Left renal cortex interstitium (tissue), 4 donors: Measurements from ENCODE around the gene DPP10. TPM values are rescaled to one million over a fixed set of nuclear protein-coding genes. Genes with fewer than 3 reads are reported as not detected.
A peak's percentile ranks its signal among the peaks of the same experiment; 100 is the strongest.
"Not testable (repeated sequence)": the region's sequence is repeated elsewhere in the genome, so short reads cannot be mapped to it uniquely, and the experiment has no call there.

ENCODE experiments used
- DNase-seq, 4 donors: peaks; one replicate each; pipeline ENCODE4 v3.0.0-alpha.2; 2013; ENCODE audit warnings: low read depth in 4 of 4, low spot score in 2 of 4, missing footprints in 1 of 4
- polyA plus RNA-seq, 4 donors: library from polyadenylated mRNA; unstranded; fragments of 120-200 nt; gene quantifications; one replicate each; pipeline ENCODE4 v1.2.1, GENCODE V29; 2013; ENCODE audit not compliant: insufficient read length in 4 of 4

The DPP10 gene
- polyA plus RNA-seq, 4 donors: 12.0 to 14.9 (median 13.1) TPM

DNA sequence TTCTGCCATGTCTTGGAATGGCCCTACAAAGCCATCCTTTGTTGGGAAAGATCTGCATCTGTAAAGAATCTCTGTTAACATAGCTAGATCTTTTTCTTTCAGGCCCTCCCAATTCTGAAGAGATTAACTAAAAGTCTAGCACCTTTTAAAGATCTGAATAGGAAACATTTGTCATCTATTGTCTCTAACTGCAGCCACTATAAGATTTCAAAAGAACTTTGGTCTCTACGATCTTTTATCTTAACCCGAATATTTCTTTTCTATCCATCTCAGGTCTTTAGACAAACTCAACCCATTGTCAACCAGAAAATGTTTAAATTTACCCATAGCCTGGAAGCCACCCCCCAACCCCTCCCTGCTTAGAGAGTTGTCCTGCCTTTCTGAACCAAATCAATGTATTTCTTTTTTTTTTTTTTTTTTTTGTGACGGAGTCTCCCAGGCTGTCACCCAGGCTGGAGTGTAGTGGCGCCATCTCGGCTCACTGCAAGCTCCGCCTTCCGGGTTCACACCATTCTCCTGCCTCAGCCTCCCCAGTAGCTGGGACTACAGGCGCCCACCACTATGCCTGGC is 643.7 kb downstream of the DPP10 start:
- not testable (repeated sequence) for DNase-seq

DNA sequence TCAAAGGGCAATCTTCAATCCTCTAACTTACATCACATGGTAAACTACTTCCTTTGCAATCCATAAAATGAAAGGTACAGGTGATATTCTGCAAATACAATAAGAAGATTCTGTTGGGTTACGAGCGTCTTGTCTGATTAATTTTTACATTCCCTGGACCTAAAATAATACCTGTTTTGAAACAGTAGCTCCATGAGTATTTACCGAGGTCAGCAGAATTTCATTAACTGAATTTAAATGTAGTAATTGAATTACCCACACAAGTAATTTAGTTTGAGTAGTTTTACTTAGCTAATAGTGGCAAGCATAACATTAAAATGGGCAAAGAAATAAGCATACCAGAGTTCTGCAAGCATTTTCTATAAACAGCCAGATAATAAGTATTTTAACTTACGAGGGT is 652.0 kb downstream of the DPP10 start:
- DNase-seq: no peak

DNA sequence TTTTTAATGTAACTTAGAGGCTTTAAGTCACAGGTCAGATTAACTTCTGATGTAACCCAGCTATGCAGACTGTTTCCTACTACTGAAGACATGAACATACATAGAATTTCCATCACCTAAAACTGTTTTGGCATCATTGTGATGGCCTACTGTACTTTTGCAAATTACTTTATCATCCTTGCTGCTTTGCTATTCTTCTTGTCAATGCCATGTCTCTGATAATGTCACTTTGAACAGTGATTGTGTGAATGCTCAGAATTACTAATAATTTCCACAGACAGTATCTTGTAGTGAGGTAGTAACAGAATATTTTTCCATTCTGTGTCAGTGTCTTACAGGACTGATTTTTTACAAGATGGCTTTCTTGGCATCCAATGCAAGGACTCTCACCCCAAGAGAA is 663.5 kb downstream of the DPP10 start:
- DNase-seq: no peak

DNA sequence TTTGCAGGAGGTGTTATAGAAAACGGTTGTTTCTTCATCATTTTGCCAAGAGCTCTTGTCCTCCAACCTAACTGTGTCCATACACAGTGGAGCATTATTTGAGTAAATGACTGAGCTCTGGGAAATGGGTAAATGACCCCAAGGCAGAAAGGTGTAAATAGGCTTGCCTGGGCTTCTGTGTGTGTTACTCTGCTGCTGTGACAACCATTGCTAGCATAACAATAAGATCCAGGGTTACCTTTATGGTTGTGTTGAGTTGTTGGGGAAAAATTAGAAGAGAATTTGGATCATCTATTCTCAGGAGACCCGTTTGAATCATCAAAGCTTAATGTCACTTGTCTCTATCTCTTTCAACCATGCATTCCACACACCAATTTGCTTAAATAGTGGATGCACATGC is 672.7 kb downstream of the DPP10 start:
- DNase-seq: no peak

DNA sequence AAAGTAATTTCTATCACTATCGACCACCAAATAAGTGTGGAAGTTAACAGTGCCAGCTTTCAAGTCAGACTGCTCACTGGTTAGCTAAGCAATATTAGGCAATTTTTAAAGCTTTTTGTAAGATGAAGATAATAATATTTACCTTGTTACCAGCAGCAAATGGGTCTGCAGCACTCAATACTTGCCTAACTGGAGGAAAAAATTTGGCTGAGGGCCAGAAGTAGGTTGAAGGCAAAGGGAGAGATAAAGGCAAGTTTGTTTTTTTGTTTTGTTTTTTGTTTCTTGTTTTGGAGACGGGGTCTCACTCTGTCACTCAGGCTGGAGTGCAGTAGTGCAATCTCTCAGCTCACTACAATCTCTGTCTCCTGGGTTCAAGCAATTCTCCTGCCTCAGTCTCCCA is 675.9 kb downstream of the DPP10 start:
- DNase-seq: no peak

DNA sequence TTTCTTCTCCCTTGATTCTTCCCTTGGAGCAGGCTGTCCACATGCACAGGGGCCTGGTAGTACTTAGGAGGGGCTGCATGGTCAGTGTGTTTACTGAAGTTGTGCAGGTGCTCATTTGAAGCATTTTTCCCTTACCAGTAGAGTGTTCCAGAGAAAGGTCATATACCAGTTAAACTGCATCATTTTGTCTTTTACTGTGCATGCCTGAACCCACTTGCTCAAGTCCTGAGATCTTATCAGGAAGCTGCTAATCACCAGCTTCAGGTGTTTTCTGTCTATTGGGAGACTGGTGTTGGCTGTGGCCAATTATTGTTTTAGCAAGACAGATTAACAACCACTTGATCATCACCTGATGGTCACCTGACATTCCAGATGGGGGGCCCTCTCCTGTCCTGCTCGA is 676.6 kb downstream of the DPP10 start:
- DNase-seq: no peak

DNA sequence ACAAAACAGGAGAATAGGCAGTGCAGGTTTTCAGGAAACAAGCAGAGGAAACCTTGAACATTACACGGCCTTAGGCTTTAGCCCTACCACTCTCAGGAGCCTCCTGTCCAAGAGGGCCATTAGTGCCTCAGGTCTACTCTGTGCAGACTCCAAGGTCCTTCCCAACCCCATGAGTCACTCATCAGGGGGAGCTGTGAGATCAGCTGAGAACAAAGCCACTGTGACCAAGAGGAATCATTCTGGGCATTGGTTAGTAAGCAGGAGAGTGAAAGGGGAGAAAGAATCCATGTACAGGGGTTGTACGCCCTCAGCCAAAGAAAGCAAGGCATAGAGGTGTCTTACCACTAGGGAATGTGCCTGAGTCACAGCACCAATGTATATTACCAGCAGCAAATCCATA is 680.3 kb downstream of the DPP10 start:
- no peak for DNase-seq

DNA sequence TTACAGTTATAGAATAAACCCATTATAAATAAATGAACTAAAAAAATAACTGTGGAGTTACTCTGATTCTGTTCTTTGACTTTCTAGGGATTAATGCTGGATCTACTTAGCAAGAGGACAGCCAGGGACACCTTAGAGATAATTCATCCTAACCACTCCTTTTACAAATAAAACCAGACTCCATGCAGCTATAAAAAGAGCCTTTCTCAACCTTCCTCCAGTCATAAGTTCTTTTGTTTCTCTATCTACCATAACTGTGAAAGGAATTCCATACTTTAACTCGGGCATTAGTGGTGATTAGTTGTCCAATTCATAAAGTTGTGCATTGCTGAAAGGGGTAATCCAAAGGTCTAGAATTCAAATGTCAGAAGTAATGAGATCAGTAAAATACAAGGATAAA is 682.4 kb downstream of the DPP10 start:
- DNase-seq: no peak

DNA sequence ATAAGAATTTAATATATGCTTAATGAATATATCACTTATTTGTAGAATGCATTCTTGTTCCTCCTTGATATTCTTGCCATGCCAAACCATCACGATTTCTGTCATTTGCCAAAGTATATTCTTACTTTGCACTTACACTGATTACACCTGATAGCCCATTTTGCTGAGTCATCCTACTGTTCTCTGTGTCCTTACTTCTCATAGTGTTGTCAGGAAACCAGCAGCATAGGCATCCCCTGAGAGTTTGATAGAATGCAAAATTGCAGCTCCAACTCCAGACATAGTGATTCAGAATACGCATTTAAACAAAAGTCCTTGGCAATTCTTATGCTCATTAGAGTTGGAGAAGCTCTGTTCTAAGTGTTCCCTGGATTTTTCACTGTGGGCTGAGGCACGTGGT is 687.1 kb downstream of the DPP10 start:
- no peak for DNase-seq

DNA sequence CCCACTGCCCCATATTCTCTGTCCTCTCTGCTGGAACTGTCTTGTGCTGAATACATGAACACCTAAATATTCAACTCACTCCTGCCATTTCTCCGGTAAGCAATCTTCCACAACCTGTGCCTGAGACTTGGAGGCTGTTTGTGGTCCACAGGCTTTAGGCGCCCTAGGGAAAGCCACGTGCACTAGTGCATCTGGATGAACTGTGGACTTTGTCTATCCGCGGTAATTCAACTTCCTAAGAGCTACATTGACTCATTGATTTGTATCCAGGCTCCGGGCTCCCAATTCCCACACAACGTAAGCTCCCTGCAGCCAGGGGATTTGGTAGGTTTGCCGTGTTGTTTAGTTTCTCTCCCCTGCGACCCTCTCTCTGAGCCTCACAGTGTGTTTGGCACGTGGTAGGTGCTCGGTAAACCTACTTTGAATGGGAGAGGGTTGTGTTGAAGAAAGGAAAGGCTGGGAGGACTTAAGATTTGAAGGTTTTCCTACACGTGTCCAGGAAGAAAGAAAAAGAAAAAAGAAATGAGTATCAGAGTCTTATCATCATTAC is 718.2 kb downstream of the DPP10 start:
- no peak for DNase-seq

DNA sequence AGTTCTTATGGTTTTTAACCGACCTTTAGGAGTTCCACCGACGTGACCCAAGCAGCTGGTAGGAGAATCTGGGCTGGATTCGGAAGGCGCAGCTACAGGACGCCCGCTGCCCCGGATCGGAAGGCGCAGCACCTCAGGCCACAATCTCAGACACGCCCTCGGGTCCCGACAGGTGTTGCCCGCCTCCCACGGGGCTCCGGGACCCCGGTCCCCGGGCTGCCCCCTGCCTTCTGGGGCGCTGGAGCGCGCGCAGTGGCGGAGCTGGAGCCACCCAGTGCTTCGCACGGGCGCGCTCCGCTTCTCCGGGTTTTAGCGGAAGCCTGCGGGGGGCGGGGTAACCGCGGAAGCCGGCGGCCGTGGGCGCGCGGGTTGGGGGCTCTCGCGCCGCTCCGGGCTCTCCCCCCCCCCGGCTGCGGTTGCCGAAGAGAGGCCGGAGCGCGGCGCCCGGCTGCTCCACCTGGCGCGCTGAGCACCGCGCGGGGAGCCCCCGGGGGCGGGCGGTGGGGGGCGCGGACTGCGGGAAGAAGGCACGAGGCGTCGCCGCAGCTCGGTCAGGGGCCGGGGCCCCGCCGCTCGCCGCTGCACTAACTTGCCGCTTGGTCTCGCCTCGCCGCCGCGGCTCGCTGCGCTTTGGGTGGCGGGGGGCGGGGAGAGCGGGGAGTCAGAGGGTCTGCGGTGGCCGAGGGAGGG is 718.8 kb downstream of the DPP10 start:
- DNase-seq: peak in 2 of 4 donors; percentile 60 to 71

DNA sequence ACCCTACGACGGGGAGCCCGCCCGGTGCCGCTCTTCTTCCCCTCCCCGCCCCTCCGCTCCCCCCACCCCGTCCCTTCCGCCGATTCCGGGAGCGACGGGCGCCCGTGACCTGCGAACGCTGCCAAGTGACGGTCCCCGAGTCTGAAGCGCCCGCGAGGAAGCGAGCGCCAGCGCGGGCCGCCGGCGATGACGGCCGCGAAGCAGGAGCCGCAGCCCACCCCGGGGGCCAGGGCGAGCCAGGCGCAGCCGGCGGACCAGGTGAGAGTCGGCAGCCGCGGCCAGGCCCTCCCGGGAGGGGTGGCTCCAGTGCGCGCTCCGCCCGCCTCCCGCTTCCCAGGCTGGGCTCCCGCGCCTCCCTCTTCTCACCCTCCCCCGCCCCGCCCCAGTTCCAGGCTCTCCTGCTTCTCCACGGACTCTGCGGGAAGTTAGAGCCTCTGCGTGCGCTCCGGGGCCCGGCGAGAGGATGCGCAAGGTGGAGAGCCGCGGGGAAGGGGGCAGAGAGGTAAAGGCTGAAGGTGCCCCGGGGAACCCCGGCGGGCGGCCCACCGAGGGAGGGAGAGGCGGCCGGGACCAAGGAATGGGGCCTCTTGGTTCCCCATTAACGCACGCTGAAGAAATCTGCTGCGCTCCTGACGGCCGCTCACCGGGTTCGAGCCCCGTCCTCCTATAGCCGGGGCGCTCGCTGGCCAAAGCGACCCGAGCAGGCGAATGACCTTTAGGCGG is 719.5 kb downstream of the DPP10 start:
- DNase-seq: peak in 1 of 4 donors; percentile 34

DNA sequence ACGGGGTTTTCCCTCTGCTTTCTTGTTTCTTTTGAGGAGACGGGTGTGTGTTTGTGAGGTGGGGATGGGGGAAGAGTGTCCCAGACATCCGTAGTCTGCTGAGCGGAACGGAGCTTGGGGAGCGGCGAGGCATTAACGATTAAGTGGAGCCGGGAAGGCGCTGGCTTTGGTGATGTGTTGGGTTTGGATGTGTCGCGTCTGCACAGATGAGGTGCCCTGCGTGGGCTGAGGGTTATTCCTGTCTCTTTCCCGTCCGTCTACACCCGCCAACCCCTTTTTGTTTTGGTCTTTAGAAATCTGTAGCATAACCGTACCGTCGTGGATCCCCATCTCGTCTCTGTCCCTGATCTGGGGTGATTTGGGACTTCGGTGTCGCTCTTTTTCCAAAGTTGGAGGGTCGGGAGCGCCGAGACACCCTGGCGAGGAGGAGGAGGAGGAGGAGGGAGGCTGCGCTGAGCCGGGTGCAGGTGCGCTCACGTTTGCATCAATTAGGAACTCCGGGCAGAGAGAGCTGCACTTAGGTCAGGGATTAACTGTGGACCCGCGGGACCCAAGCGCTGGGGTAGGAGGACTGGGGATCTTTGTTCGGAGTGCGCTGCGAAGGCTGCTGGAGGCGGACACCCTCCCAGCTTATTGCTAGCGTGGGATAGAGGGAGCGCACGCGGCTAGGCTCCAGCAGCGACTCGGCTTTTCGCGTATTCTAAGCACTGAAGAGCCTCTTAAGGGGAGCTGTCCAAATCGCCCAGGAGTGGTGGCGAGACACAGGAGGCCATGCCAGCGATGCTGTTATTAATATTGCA is 720.3 kb downstream of the DPP10 start:
- DNase-seq: peak in 1 of 4 donors; percentile 24

DNA sequence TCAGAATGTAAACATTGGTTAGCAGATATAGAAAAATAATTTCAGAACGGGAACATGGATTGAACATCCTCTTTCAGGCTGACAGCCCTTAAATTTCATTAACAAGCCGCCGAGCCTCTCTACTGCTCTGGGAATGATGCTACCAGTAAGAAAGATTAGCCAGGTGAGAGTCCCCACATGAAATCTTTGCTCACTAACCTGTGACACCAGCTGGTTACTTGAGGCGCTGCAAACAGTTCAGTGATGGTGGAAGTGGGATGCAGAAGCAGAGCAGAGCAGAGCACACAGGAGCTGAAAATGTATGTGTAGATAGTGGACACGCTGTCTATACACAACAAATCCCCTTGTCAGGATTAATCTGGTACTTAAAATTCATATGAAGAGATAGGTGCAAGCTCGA is 721.1 kb downstream of the DPP10 start:
- DNase-seq: no peak

DNA sequence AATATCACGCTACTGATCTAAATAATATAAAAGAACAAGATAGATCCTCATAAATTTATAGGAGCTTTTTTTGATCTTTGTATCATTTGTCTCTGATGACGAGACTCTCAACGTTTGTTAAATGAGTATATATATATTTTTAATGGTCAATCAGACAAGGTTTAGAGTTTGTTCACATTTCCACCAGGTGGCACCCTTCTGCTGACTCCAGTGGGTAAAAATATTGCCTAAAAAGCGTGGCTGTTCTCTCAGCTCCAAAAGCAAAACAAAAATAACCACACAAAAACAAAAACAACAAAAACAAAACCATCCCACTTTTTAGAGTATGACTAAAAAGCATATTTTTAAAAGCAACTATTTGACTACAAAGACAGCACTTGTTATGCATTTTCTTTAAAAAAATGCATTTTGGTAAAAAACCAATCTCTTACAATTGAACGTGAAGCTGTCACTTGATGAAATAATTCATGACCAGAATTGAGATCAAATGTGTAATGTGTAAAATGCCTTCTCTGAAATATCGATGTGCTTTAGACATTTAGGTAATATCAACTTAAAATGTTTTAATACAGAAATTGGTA is 723.2 kb downstream of the DPP10 start:
- DNase-seq: peak in 2 of 4 donors; percentile 37 to 72

DNA sequence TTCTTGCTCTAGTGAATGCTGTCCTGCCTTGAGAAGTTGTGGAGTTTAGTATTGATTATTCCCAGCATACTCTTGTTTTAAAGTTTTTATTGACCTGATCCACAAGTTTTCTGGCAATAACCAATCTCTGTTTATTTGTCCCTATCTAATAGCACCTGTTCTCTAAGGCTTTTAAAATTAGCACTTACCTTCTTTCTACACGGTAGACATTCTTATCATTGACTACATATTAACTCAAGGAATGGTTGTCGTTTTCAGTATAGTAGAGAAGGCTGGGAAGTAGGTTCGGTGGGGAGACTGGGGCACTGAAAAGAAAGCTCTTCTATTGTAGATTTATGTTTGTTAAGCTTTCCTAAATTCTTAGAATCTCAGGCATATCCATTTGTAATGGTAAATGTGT is 726.0 kb downstream of the DPP10 start:
- DNase-seq: no peak

DNA sequence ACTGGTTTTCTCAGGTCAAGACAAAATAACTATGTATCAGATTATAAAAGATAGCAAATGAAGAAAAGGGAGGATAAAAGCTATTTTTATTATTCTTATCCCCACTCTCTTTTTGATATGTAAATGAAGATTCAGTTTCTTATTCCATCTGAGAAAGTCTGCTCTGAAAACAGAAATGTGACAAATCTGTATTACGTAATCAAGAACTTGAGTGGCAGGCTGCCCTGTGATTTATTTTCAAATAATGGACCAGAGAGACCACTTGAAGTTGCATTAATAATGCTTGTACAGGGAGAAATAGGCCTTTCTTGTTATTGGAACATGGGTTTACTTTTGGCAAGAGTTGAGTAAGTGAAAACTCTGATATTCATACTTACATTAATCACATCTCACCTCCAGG is 727.4 kb downstream of the DPP10 start:
- DNase-seq: no peak

DNA sequence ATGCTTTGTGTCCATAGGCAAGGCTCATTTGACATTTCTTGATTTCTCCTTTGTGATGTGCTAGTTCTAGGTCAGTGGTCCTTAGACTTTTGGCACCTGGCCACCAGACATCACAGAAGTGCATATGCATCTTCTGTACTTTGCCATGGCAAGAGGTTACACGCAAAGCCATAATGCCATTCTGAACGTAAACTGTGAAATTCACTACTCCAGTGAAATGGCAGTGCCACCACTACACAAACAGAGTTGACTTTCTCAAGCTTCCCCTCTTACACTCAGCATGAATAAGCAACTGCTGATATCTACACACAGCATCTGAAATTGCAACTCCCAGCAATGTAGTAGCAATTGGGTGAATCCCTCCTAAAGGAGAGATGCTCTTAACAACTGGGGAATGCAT is 729.3 kb downstream of the DPP10 start:
- no peak for DNase-seq

DNA sequence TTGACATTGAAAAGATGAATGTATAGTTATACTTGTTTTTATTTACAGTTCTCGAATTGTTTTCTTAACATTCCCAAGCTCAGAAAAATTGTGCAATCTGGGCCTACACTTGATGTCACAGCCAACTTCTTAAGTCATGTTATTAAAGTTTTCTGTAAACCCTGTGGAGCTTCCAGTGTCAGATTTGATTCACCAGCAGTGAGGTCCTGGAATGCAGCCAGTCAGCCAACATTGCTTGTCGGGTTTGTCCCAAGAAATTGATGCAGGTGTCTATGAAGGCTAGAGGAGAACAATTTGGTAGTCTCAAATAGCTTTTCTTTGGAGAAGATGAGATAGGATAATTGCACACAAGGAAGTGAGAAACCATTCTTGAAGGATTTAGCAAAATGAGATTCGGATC is 732.2 kb downstream of the DPP10 start:
- DNase-seq: no peak

DNA sequence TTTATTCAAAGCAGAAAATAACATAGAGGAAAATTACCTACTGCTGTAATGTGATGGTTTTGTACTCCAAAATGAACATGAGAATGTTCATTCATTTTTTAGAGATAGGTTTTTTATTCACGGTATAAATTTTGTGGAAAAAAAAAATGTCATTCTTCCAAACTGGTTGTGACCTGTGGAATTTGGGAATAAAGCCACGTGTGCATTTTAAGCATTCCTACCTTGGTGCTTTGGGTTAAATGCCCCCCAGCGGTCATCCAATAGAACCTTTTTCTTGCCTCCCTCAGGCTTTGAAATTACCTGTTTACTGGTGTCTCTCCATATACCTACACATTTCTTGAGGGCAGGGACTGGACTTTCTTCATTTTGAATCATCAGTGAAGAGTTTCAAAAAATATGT is 740.7 kb downstream of the DPP10 start:
- no peak for DNase-seq

DNA sequence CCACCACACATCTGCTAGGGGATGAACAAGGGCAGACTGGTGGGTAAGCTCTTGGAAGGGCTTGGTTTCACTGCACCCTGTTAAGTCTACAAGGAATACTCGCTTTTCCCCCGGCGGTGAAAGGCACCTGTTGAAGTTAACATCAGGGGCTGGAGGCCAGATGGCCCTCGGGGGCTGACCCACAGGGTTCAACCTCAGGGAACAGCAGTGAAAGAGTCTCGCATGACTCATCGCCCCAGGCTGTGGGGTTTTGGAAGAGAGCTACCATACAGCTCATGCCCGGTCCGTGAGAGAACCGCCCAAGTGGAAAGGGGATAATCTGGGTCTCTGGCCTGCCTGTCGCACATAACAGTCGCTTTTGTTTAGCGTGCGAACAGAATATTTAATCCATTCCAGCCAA is 748.0 kb downstream of the DPP10 start:
- no peak for DNase-seq
